Tibial nerve (tissue), 4 donors: ENCODE measurements around the gene GHR. TPM values are rescaled to one million over a fixed set of nuclear protein-coding genes. Genes with fewer than 3 reads are reported as not detected.

Experiments used
- DNase-seq, 2 donors: peaks; one replicate each; pipeline ENCODE4 v3.0.0-alpha.2; 2019; ENCODE audit warnings: low spot score in 2 of 2
- H3K27ac ChIP-seq, 4 donors: fragments of 200-600 bp; sonication (generic) in 3 of 4; one replicate each; pipeline ENCODE4 v1.5.1; 2017 to 2019; ENCODE audit warnings: mild to moderate bottlenecking in 1 of 4
- H3K27me3 ChIP-seq, 2 donors: fragments of 200-600 bp; sonication (generic) in 1 of 2; one replicate each; pipeline versions ENCODE4 v1.5.1 to v1.6.0; 2017 to 2019
- H3K36me3 ChIP-seq, 3 donors: fragments of 200-600 bp; sonication (generic); one replicate each; pipeline ENCODE4 v1.5.1; 2018 to 2019
- H3K4me1 ChIP-seq, 4 donors: fragments of 200-600 bp; sonication (generic) in 3 of 4; one replicate each; pipeline ENCODE4 v1.5.1; 2017 to 2019
- H3K4me3 ChIP-seq, 4 donors: fragments of 200-600 bp; sonication (generic) in 3 of 4; one replicate each; pipeline ENCODE4 v1.5.1; 2017 to 2019; ENCODE audit warnings: mild to moderate bottlenecking in 1 of 4, moderate library complexity in 1 of 4
- H3K9me3 ChIP-seq, 4 donors: fragments of 200-600 bp; sonication (generic) in 3 of 4; one replicate each; pipeline ENCODE4 v1.5.1; 2017 to 2019
- CTCF ChIP-seq, 5 experiments: fragments of 200-600 bp in 3 of 5; fragments of 450-650 bp in 2 of 5; sonication (generic) in 3 of 5; IDR thresholded peaks; one replicate each; pipeline ENCODE4 v1.5.1; 2016 to 2019; ENCODE audit warnings: antibody characterized with exemption in 5 of 5, mild to moderate bottlenecking in 3 of 5, moderate library complexity in 2 of 5
- EP300 ChIP-seq, 2 donors: sonication (generic); formaldehyde crosslinking; IDR thresholded peaks; one replicate each; pipeline ENCODE4 v1.6.1; 2017; ENCODE audit warnings: antibody characterized with exemption in 2 of 2, mild to moderate bottlenecking in 1 of 2
- POLR2A ChIP-seq, 2 donors: fragments of 450-650 bp; IDR thresholded peaks; one replicate each; pipeline ENCODE4 v1.6.1; 2017; ENCODE audit warnings: antibody characterized with exemption in 2 of 2, mild to moderate bottlenecking in 2 of 2, moderate library complexity in 2 of 2
- WGBS, 2 donors: methylation state at CpG; one replicate each; pipeline ENCODE4 v1.1.5; 2018; 5-methylcytosine and 5-hydroxymethylcytosine counted together
- total RNA-seq, 4 donors: library from RNA; depleted of rRNA; stranded (reverse); fragments of >200 nt; gene quantifications; one replicate each; pipeline ENCODE4 v1.1.0, GENCODE V29; 2016

Gene GHR
- total RNA-seq, 4 donors from 2014 or later, result 30.2 to 39.6 (median 39.2) TPM

- Histone ChIP-seq H3K4me1 (peaks cover 0 to 23% (median 5%) of the 10 kb centered on the region in 4 donors), H3K36me3 (no peaks in the 10 kb centered on the region), H3K9me3 (no peaks in the 10 kb centered on the region), H3K4me3 (no peak overlapping the region), H3K27me3 (no peaks in the 10 kb centered on the region), H3K27ac (no peak overlapping the region)
- DNase-seq, result no peak
- WGBS, 2 donors, result 64 to 72% methylated on average over 2 of the region's 2 CpGs
- TF ChIP-seq EP300 (IDR thresholded peaks at IDR 0.05), result no peak
- no peak for TF ChIP-seq CTCF (IDR thresholded peaks at IDR 0.05)
- no peak for TF ChIP-seq POLR2A (IDR thresholded peaks at IDR 0.05)
Observed at GRCh38 chr5:42595597-42595996, 172.4 kb downstream of the GHR start.

- H3K4me1 ChIP-seq, result peaks cover 0 to 11% (median under 1%) of the 10 kb centered on the region in 4 donors
- 100% methylated on average over 1 of the region's 1 CpG for WGBS, 2 donors
- no peak overlapping the region for H3K4me3 ChIP-seq
- TF ChIP-seq CTCF (IDR thresholded peaks at IDR 0.05) (no peak), POLR2A (IDR thresholded peaks at IDR 0.05) (no peak)
- no peak overlapping the region for H3K27ac ChIP-seq
- DNase-seq, result no peak
- no peaks in the 10 kb centered on the region for H3K27me3 ChIP-seq
- H3K9me3 ChIP-seq, result no peaks in the 10 kb centered on the region
- H3K36me3 ChIP-seq, result no peaks in the 10 kb centered on the region
Observed at GRCh38 chr5:42596817-42597216, 173.6 kb downstream of the GHR start.

- WGBS, 2 donors, result 86 to 87% methylated on average over 4 of the region's 4 CpGs
Observed at GRCh38 chr5:42597318-42597937, 174.2 kb downstream of the GHR start.

GRCh38 chr5:42598311-42598710 is 175.1 kb downstream of the GHR start:
- TF ChIP-seq EP300 (IDR thresholded peaks at IDR 0.05) (peak in 1 of 2 donors; percentile 40), CTCF (IDR thresholded peaks at IDR 0.05) (no peak)
- no peaks in the 10 kb centered on the region for H3K27me3 ChIP-seq
- DNase-seq, result no peak
- no peak overlapping the region for H3K4me3 ChIP-seq
- H3K9me3 ChIP-seq, result no peaks in the 10 kb centered on the region
- no peaks in the 10 kb centered on the region for H3K36me3 ChIP-seq
- H3K27ac ChIP-seq, result no peak overlapping the region
- H3K4me1 ChIP-seq, result peaks cover 0 to 9% (median 0%) of the 10 kb centered on the region in 4 donors

More at GRCh38 chr5:42597318-42597937, 174.2 kb downstream of the GHR start:
- peaks cover 0 to 9% (median 0%) of the 10 kb centered on the region in 4 donors for H3K4me1 ChIP-seq
- DNase-seq, result no peak
- no peaks in the 10 kb centered on the region for H3K36me3 ChIP-seq
- TF ChIP-seq POLR2A (IDR thresholded peaks at IDR 0.05) (no peak), EP300 (IDR thresholded peaks at IDR 0.05) (no peak), CTCF (IDR thresholded peaks at IDR 0.05) (no peak)
- H3K27ac ChIP-seq, result no peak overlapping the region
- no peaks in the 10 kb centered on the region for H3K27me3 ChIP-seq
- no peaks in the 10 kb centered on the region for H3K9me3 ChIP-seq
- no peak overlapping the region for H3K4me3 ChIP-seq

GRCh38 chr5:42599106-42599505 is 175.9 kb downstream of the GHR start:
- Histone ChIP-seq H3K36me3 (no peaks in the 10 kb centered on the region), H3K27me3 (no peaks in the 10 kb centered on the region), H3K4me1 (peaks cover 0 to 9% (median 0%) of the 10 kb centered on the region in 4 donors), H3K27ac (no peak overlapping the region), H3K4me3 (no peak overlapping the region), H3K9me3 (no peaks in the 10 kb centered on the region)
- DNase-seq, result no peak
- no peak for TF ChIP-seq CTCF (IDR thresholded peaks at IDR 0.05)
- TF ChIP-seq EP300 (IDR thresholded peaks at IDR 0.05), result no peak
- no peak for TF ChIP-seq POLR2A (IDR thresholded peaks at IDR 0.05)
- WGBS, 2 donors, result 91 to 93% methylated on average over 3 of the region's 3 CpGs
